Muscle of arm (tissue), 12 donors: Measurements from ENCODE around the gene PRPS1L1. TPM values are rescaled to one million over a fixed set of nuclear protein-coding genes. Genes with fewer than 3 reads are reported as not detected.

ENCODE experiments used
- polyA plus RNA-seq, 12 donors: library from polyadenylated mRNA; unstranded; fragments of 120-200 nt; gene quantifications; one replicate each; pipeline ENCODE4 v1.2.1, GENCODE V29; 2013; ENCODE audit not compliant: insufficient read length in 12 of 12

The PRPS1L1 gene
- polyA plus RNA-seq, 12 donors = not detected

Other genes starting within 250 kb of the PRPS1L1 start
- 10 to 100 TPM in 11 of 12 donors, not detected in 1; 20.9 to 34.9 (median 25.7) TPM for gene SNX13, start 87.4 kb downstream of the PRPS1L1 start, polyA plus RNA-seq